ENCODE results near the gene OSTM1. TPM values are rescaled to one million over a fixed set of nuclear protein-coding genes. Genes with fewer than 3 reads are reported as not detected.

The OSTM1 gene
- polyA plus RNA-seq, 1 donor from 2014 or later, result 54.7 TPM

GRCh38 chr6:108051481-108051880, 23.1 kb downstream of the OSTM1 start:
- Histone ChIP-seq H4K20me1 (ENCODE audit: insufficient read depth) (no peaks in the 10 kb centered on the region), H3K9me3 (ENCODE audit: low read length) (no peaks in the 10 kb centered on the region), H3K36me3 (ENCODE audit: insufficient read depth, low read length) (peaks cover 5% of the 10 kb centered on the region), H3K27ac (ENCODE audit: low read length) (no peak overlapping the region), H3K4me3 (ENCODE audit: low read length) (no peak overlapping the region), H3K9ac (ENCODE audit: low read length) (no peak overlapping the region), H3K4me2 (ENCODE audit: low read length) (no peak overlapping the region), H2AFZ (ENCODE audit: low read depth, low read length) (no peak overlapping the region), H3F3A (ENCODE audit: insufficient read depth, low read length, poor library complexity, severe bottlenecking) (no peaks in the 10 kb centered on the region), H3K9me2 (ENCODE audit: insufficient read depth, low read length) (no peaks in the 10 kb centered on the region), H3K79me2 (replicated peaks; ENCODE audit: insufficient read depth, low read length) (no peaks in the 10 kb centered on the region), H3K27me3 (ENCODE audit: insufficient read depth, low read depth, low read length) (no peaks in the 10 kb centered on the region)
- TF ChIP-seq EZH2 (IDR thresholded peaks at IDR 0.05; ENCODE audit: borderline replicate concordance, insufficient read depth, low read length, poor library complexity, severe bottlenecking) (no peak), TAF1 (IDR thresholded peaks at IDR 0.05; ENCODE audit: low read depth) (no peak), SMC3 (conservative IDR thresholded peaks at IDR 0.05; ENCODE audit: poor library complexity) (no peak), RAD21 (conservative IDR thresholded peaks at IDR 0.05) (no peak), CTCF (IDR thresholded peaks at IDR 0.05; ENCODE audit: poor library complexity, severe bottlenecking) (no peak), POLR2AphosphoS5 (IDR thresholded peaks at IDR 0.05) (no peak), MXI1 (conservative IDR thresholded peaks at IDR 0.05; ENCODE audit: poor library complexity, severe bottlenecking) (no peak), EP300 (conservative IDR thresholded peaks at IDR 0.05; ENCODE audit: poor library complexity, severe bottlenecking) (no peak)

GRCh38 chr6:108039681-108040080, 34.9 kb downstream of the OSTM1 start:
- Histone ChIP-seq H3K4me3 (ENCODE audit: low read length) (no peak overlapping the region), H3F3A (ENCODE audit: insufficient read depth, low read length, poor library complexity, severe bottlenecking) (no peaks in the 10 kb centered on the region), H2AFZ (ENCODE audit: low read depth, low read length) (no peak overlapping the region), H3K9ac (ENCODE audit: low read length) (no peak overlapping the region), H4K20me1 (ENCODE audit: insufficient read depth) (no peaks in the 10 kb centered on the region), H3K27me3 (ENCODE audit: insufficient read depth, low read depth, low read length) (no peaks in the 10 kb centered on the region), H3K79me2 (replicated peaks; ENCODE audit: insufficient read depth, low read length) (no peaks in the 10 kb centered on the region), H3K27ac (ENCODE audit: low read length) (no peak overlapping the region), H3K9me2 (ENCODE audit: insufficient read depth, low read length) (no peaks in the 10 kb centered on the region), H3K9me3 (ENCODE audit: low read length) (no peaks in the 10 kb centered on the region), H3K36me3 (ENCODE audit: insufficient read depth, low read length) (no peaks in the 10 kb centered on the region), H3K4me2 (ENCODE audit: low read length) (no peak overlapping the region)
- TF ChIP-seq MXI1 (conservative IDR thresholded peaks at IDR 0.05; ENCODE audit: poor library complexity, severe bottlenecking), result no peak
- TF ChIP-seq CTCF (IDR thresholded peaks at IDR 0.05; ENCODE audit: poor library complexity, severe bottlenecking), result no peak
- TF ChIP-seq EZH2 (IDR thresholded peaks at IDR 0.05; ENCODE audit: borderline replicate concordance, insufficient read depth, low read length, poor library complexity, severe bottlenecking), result no peak

GRCh38 chr6:108036884-108037283, 37.7 kb downstream of the OSTM1 start:
- Histone ChIP-seq H3K79me2 (replicated peaks; ENCODE audit: insufficient read depth, low read length) (no peaks in the 10 kb centered on the region), H3K4me2 (ENCODE audit: low read length) (no peak overlapping the region), H3K9me2 (ENCODE audit: insufficient read depth, low read length) (no peaks in the 10 kb centered on the region), H3K9me3 (ENCODE audit: low read length) (no peaks in the 10 kb centered on the region), H3K27me3 (ENCODE audit: insufficient read depth, low read depth, low read length) (no peaks in the 10 kb centered on the region), H3K9ac (ENCODE audit: low read length) (no peak overlapping the region), H3F3A (ENCODE audit: insufficient read depth, low read length, poor library complexity, severe bottlenecking) (no peaks in the 10 kb centered on the region), H3K36me3 (ENCODE audit: insufficient read depth, low read length) (no peaks in the 10 kb centered on the region), H4K20me1 (ENCODE audit: insufficient read depth) (no peaks in the 10 kb centered on the region), H3K27ac (ENCODE audit: low read length) (no peak overlapping the region), H3K4me3 (ENCODE audit: low read length) (no peak overlapping the region), H2AFZ (ENCODE audit: low read depth, low read length) (no peak overlapping the region)
- TF ChIP-seq RAD21 (conservative IDR thresholded peaks at IDR 0.05) (no peak), EZH2 (IDR thresholded peaks at IDR 0.05; ENCODE audit: borderline replicate concordance, insufficient read depth, low read length, poor library complexity, severe bottlenecking) (no peak), REST (IDR thresholded peaks at IDR 0.05; ENCODE audit: borderline replicate concordance) (no peak), SMC3 (conservative IDR thresholded peaks at IDR 0.05; ENCODE audit: poor library complexity) (no peak), TAF1 (IDR thresholded peaks at IDR 0.05; ENCODE audit: low read depth) (no peak), EP300 (conservative IDR thresholded peaks at IDR 0.05; ENCODE audit: poor library complexity, severe bottlenecking) (no peak), MXI1 (conservative IDR thresholded peaks at IDR 0.05; ENCODE audit: poor library complexity, severe bottlenecking) (no peak), POLR2AphosphoS5 (IDR thresholded peaks at IDR 0.05) (no peak), CTCF (IDR thresholded peaks at IDR 0.05; ENCODE audit: poor library complexity, severe bottlenecking) (no peak)

Data from neural cell (in vitro differentiated cells).